CD4-positive, alpha-beta T cell treated with Interleukin-12 subunit alpha and Interleukin-12 subunit beta, for 1 hour (primary cell): ENCODE data around the gene NOXRED1.

Experiments used
- DNase-seq: peaks from one replicate; pipeline ENCODE4 v3.0.0-alpha.2; 2020

Gene NOXRED1

GRCh38 chr14:77406718-77407117 is 16.6 kb downstream of the NOXRED1 start:
- DNase-seq = no peak

- DNase-seq = no peak
These were observed 17.2 kb downstream of the NOXRED1 start for GRCh38 chr14:77406086-77406485.

DNA sequence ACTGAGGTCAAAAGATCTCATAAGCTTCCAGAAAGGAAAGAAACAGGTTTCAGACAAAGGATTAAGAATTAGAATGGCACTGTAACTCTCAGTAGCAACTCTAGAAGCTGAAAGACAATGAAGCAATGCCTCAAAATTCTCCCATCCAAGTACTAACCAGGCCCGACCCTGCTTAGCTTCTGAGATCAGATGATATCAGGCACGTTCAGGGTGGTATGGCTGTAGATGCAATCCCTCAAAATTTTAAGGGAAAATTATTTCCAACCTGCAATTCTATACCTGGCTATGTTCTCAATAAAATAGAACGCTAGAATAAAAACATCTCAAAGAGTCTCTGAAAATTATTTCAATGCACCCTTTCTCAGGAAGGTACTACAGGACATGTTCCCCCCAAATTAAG is 19.6 kb downstream of the NOXRED1 start:
- no peak for DNase-seq

GRCh38 chr14:77400216-77400615 is 23.1 kb downstream of the NOXRED1 start:
- no peak for DNase-seq

DNA sequence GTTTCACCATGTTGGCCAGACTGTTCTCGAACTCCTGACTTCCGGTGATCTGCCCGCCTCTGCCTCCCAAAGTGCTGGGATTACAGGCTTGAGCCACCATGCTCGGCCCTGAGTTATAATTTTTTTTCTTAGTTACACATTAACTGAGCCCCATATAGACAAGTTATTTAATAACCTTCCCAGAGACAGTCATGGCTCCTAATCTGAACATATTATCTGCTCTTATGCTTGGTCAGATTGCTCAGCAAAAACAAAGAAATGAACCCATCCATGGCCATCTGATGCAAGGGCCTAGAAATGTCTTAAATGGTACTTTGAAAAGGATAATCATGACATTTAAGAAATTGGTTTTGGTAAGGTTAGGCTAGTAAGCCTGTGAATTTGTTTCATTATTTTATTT is 33.1 kb downstream of the NOXRED1 start:
- no peak for DNase-seq

DNA sequence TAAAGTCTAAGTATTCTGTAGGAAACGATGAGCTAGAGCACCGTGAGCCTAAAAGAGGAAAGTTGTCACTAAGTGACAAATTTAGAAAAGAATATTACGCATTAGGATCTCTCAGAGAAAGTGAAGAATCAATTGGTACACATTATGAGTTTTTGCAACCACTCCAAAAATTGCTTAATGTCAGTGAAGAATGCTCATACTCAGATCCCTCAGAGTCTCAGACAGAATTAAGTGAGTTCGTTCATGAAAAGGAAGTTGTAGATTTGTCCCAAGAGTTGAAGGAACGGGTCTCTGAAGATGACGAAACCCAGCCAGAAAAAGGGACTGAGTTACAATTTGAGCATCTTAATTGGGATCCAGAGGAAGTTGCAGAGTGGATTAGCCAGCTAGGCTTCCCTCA is 44.6 kb downstream of the NOXRED1 start:
- no peak for DNase-seq

GRCh38 chr14:77377502-77377844 is 45.9 kb downstream of the NOXRED1 start:
- no peak for DNase-seq

DNA sequence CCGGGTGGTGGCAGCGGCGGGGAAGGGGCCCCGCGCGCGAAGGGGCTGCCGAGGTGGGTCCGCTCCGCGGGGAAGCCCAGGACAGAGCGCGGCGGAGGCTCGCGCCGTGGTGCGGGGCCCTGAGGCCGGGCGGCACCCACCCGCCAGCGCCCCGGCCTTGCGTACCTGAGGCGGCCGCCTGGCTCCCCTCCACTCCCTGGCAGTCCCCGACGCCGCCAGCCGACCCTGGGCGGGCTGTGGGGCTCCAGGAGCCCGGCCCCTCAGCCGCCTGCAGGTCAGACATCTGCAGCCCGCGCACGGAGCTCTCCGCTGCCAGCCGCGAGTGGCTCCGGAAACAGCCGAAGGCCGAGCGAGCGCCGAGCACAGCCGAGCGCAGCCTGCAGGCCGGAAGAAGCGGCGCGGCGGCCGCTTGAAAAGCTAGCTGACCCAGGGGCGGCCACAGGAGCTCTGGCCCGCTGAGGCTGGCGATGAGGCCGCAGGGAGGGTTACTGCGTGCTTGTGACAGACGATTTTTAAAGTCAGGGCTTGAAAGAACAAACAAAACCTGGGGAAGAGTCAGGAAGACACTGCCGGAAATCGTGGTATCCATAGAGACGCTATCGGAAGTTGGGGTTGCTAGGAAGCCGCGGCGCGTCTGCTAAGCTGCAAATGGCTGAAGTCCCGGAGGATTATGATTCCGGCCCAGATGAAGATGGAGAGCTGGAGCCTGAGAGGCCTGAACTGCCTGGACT is 46.4 kb downstream of the NOXRED1 start, which contains the start of the genes SAMD15 and TMED8:
Gene SAMD15 (plus strand): TSS at position 609 of the 731 bp plus-strand sequence. CDS start 40 bp downstream, at position 649.
Gene TMED8 (minus strand): TSS at position 324 of the 731 bp plus-strand sequence. CDS start 41 bp downstream, at position 283.
- peak; percentile 85 for DNase-seq

GRCh38 chr14:77375973-77376770 is 47.2 kb downstream of the NOXRED1 start:
- no peak for DNase-seq

DNA sequence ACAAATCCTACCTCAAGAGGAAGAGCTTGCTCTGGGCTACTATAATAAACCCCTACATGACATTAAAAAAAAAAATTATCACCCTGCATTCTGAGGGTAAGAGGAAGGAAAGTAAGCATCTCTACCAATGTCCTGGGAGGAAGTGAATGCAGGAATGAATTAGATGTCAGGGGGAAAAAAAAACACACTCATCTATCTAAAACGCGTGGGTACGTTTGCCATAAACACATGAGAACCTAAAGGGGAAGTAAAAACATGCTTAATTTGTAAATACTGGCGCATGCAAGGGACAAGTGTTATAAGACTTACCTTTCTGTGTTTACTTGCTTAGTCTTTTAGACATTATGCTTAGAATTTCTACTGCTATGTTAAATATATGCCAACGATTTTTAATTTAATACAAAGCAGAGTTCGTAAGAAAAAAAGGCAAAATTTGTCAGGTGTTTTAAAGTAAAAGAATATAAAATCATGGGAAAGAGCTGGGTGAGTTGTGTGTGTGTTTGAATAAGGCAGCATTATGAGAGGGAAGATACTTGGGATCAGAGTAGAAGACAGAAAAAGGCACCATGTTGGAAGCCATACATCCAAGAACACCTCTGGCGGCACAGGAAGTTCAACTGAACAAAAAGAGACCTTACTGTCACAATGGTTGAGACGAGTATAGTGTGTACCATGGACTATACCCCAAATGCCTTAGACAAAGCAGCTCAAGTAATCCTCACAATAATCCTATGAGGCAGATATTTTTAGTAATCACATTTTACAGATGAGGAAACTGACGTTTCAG is 48.0 kb downstream of the NOXRED1 start:
- no peak for DNase-seq

GRCh38 chr14:77372304-77372841 is 51.0 kb downstream of the NOXRED1 start:
- DNase-seq = peak; percentile 13

GRCh38 chr14:77369285-77369684 is 54.0 kb downstream of the NOXRED1 start:
- DNase-seq = peak; percentile 28

DNA sequence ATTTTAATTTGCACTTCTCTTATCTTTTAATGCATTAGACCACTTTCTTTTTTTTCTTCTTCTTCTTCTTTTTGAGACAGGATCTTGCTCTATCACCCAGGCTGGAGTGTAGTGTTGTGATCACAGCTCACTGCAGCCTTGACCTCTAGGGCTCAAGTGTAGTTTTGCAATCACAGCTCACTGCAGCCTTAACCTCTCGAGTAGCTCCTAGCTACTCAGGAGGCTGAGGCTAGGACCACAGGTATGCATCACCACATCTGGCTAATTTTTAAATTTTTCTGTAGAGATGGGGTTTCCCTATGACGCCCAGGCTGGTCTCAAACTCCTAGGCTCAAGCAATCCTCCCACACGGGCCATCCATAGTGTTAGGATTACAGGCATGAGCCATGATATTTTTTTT is 59.2 kb downstream of the NOXRED1 start:
- no peak for DNase-seq

DNA sequence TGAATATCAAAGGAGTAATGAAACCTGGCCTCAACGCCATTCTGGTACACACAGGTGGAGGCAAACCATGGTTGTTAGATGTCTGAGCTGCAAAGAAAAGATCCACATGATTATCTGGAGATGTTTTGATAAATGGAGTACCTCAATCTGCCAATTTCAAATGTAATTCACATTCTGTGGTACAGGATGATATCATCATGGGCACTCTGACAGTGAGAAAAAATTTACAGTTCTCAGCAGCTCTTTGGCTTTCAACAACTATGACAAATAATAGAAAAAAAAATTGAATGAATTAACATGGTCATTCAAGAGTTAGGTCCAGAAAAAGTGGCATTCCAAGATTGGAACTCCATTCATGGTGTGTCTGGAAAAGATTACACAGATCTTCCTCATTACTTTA is 63.7 kb downstream of the NOXRED1 start:
- DNase-seq = no peak

DNA sequence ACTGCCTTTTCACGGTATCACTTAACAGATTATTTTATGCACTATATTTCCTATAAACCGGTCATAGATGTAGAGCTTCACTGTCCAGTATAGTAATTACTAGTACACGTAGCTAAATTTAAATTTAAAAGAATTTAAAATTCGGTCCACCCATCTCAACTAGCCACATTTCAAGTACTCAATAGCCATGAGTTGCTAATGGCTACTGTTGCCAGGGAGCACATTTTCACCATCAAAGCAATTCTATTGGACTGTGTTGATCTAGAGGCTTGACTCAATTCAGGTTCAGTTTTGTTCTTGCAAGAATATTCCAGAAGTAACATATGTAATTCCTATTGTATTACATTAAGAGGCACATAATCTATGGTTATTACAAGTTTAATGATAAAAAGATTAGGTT is 66.4 kb downstream of the NOXRED1 start:
- DNase-seq = no peak

- DNase-seq = no peak
These were observed 67.5 kb downstream of the NOXRED1 start for GRCh38 chr14:77355811-77356210.

DNA sequence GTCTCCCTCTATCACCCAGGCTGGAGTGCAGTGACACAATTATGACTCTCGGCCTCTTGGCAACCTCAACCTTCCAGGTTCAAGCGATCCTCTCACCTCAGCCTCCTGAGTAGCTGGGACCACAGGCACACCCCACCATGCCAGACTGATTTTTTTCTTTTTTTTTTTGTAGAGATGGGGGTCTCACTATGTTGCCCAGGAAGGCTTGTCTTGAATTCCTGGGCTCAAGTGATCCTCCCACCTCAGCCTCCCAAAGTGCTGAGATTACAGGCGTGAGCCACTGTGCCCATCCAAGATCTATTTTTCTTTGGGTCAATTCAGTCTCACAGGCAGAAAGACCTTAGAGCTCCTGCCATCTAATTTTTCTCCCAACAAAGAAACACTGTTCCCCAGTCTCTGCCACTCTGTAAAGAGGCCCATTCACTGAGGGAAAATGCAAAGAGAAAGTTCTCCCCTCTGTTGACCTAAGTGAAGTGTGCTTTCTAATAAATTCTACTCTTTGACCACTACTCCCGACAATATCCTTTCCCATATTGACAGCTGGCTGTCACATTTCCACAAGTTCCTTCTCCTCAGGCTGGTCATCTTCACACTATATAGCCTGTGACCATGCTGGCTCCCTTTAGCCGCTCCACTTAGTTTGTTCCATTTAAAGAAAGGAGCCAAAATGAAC is 69.7 kb downstream of the NOXRED1 start:
- DNase-seq = no peak

- no peak for DNase-seq
These were observed 75.6 kb downstream of the NOXRED1 start for GRCh38 chr14:77347751-77348150.

GRCh38 chr14:77346495-77346894 is 76.8 kb downstream of the NOXRED1 start:
- DNase-seq = no peak

- DNase-seq = no peak
These were observed 78.8 kb downstream of the NOXRED1 start for GRCh38 chr14:77344377-77344996.
